ENCODE data around the gene BCL7A.

Gene BCL7A

GRCh38 chr12:122082621-122083356, 61.1 kb downstream of the BCL7A start:
- no peaks in the 10 kb centered on the region for H3K9me3 Mint-ChIP-seq
- peaks cover 29% of the 10 kb centered on the region for H3K36me3 Mint-ChIP-seq
- peak overlapping the region; percentile 4 for H3K4me3 Mint-ChIP-seq
- H3K27ac Mint-ChIP-seq, result peak overlapping the region; percentile 65
- peaks cover 80% of the 10 kb centered on the region for H3K4me1 Mint-ChIP-seq
- H3K27me3 Mint-ChIP-seq, result no peaks in the 10 kb centered on the region
- no peak for ATAC-seq

- Mint-ChIP-seq H3K27me3 (no peaks in the 10 kb centered on the region), H3K9me3 (no peaks in the 10 kb centered on the region), H3K36me3 (peaks cover 34% of the 10 kb centered on the region), H3K4me3 (no peak overlapping the region), H3K4me1 (peaks cover 78% of the 10 kb centered on the region), H3K27ac (no peak overlapping the region)
- ATAC-seq, result no peak
Observed at GRCh38 chr12:122084857-122085405, 63.2 kb downstream of the BCL7A start.

- no peak for ATAC-seq
- H3K4me1 Mint-ChIP-seq, result peaks cover 74% of the 10 kb centered on the region
- H3K9me3 Mint-ChIP-seq, result no peaks in the 10 kb centered on the region
- peak overlapping the region; percentile 4 for H3K27ac Mint-ChIP-seq
- peaks cover 34% of the 10 kb centered on the region for H3K36me3 Mint-ChIP-seq
- no peaks in the 10 kb centered on the region for H3K27me3 Mint-ChIP-seq
- no peak overlapping the region for H3K4me3 Mint-ChIP-seq
Observed at GRCh38 chr12:122085591-122085990, 63.9 kb downstream of the BCL7A start.

- no peak for ATAC-seq
- H3K9me3 Mint-ChIP-seq, result no peaks in the 10 kb centered on the region
- H3K27me3 Mint-ChIP-seq, result no peaks in the 10 kb centered on the region
- peaks cover 73% of the 10 kb centered on the region for H3K4me1 Mint-ChIP-seq
- H3K4me3 Mint-ChIP-seq, result no peak overlapping the region
- peak overlapping the region; percentile 4 for H3K27ac Mint-ChIP-seq
- peaks cover 34% of the 10 kb centered on the region for H3K36me3 Mint-ChIP-seq
Observed at GRCh38 chr12:122086116-122086515, 64.4 kb downstream of the BCL7A start.

- Mint-ChIP-seq H3K9me3 (no peaks in the 10 kb centered on the region), H3K4me3 (no peak overlapping the region), H3K27ac (peak overlapping the region; percentile 4), H3K27me3 (no peaks in the 10 kb centered on the region), H3K4me1 (peaks cover 67% of the 10 kb centered on the region), H3K36me3 (peaks cover 34% of the 10 kb centered on the region)
- ATAC-seq, result no peak
Observed at GRCh38 chr12:122086641-122087285, 65.1 kb downstream of the BCL7A start.

- Mint-ChIP-seq H3K4me3 (no peak overlapping the region), H3K27ac (peak overlapping the region; percentile 39), H3K9me3 (no peaks in the 10 kb centered on the region), H3K27me3 (no peaks in the 10 kb centered on the region), H3K4me1 (peaks cover 63% of the 10 kb centered on the region), H3K36me3 (peaks cover 34% of the 10 kb centered on the region)
- no peak for ATAC-seq
Observed at GRCh38 chr12:122087431-122088178, 65.9 kb downstream of the BCL7A start.

- Mint-ChIP-seq H3K27me3 (no peaks in the 10 kb centered on the region), H3K36me3 (peaks cover 34% of the 10 kb centered on the region), H3K4me3 (no peak overlapping the region), H3K27ac (peak overlapping the region; percentile 39), H3K4me1 (peaks cover 56% of the 10 kb centered on the region), H3K9me3 (no peaks in the 10 kb centered on the region)
- ATAC-seq, result no peak
Observed at GRCh38 chr12:122088179-122088810, 66.6 kb downstream of the BCL7A start.

GRCh38 chr12:122089077-122089476, 67.4 kb downstream of the BCL7A start:
- no peak for ATAC-seq
- no peak overlapping the region for H3K27ac Mint-ChIP-seq

GRCh38 chr12:122090759-122091515, 69.3 kb downstream of the BCL7A start:
- H3K36me3 Mint-ChIP-seq, result peaks cover 18% of the 10 kb centered on the region
- H3K9me3 Mint-ChIP-seq, result no peaks in the 10 kb centered on the region
- ATAC-seq, result no peak
- H3K27ac Mint-ChIP-seq, result no peak overlapping the region
- peaks cover 40% of the 10 kb centered on the region for H3K4me1 Mint-ChIP-seq
- no peaks in the 10 kb centered on the region for H3K27me3 Mint-ChIP-seq
- H3K4me3 Mint-ChIP-seq, result no peak overlapping the region

More at GRCh38 chr12:122089077-122089476, 67.4 kb downstream of the BCL7A start:
- Mint-ChIP-seq H3K27me3 (no peaks in the 10 kb centered on the region), H3K4me3 (no peak overlapping the region), H3K9me3 (no peaks in the 10 kb centered on the region), H3K36me3 (peaks cover 28% of the 10 kb centered on the region), H3K4me1 (peaks cover 49% of the 10 kb centered on the region)

- Mint-ChIP-seq H3K27me3 (no peaks in the 10 kb centered on the region), H3K27ac (no peak overlapping the region), H3K4me3 (no peak overlapping the region), H3K9me3 (no peaks in the 10 kb centered on the region), H3K36me3 (peaks cover 9% of the 10 kb centered on the region), H3K4me1 (peaks cover 34% of the 10 kb centered on the region)
- no peak for ATAC-seq
Observed at GRCh38 chr12:122093098-122093883, 71.6 kb downstream of the BCL7A start.

GRCh38 chr12:122094137-122094734, 72.6 kb downstream of the BCL7A start:
- Mint-ChIP-seq H3K4me1 (peaks cover 39% of the 10 kb centered on the region), H3K4me3 (no peak overlapping the region), H3K36me3 (peaks cover 7% of the 10 kb centered on the region), H3K27ac (no peak overlapping the region), H3K27me3 (no peaks in the 10 kb centered on the region), H3K9me3 (no peaks in the 10 kb centered on the region)
- no peak for ATAC-seq

- Mint-ChIP-seq H3K36me3 (peaks cover 7% of the 10 kb centered on the region), H3K27me3 (no peaks in the 10 kb centered on the region), H3K4me3 (no peak overlapping the region), H3K27ac (no peak overlapping the region), H3K4me1 (peaks cover 46% of the 10 kb centered on the region), H3K9me3 (no peaks in the 10 kb centered on the region)
- no peak for ATAC-seq
Observed at GRCh38 chr12:122094735-122095631, 73.3 kb downstream of the BCL7A start.

GRCh38 chr12:122096014-122096413, 74.3 kb downstream of the BCL7A start:
- no peaks in the 10 kb centered on the region for H3K9me3 Mint-ChIP-seq
- no peak for ATAC-seq
- no peak overlapping the region for H3K27ac Mint-ChIP-seq
- peaks cover 50% of the 10 kb centered on the region for H3K4me1 Mint-ChIP-seq
- H3K27me3 Mint-ChIP-seq, result no peaks in the 10 kb centered on the region
- H3K36me3 Mint-ChIP-seq, result peaks cover 7% of the 10 kb centered on the region
- H3K4me3 Mint-ChIP-seq, result no peak overlapping the region

Measured in stimulated activated memory B cell treated with anti-CD40 and anti-IgM and Interleukin-4, amounts not matched to agents 10 μg/mL and 1 μg/mL and 100 μg/mL, for 72 hours (primary cell).